Activated CD8-positive, alpha-beta T cell treated with anti-CD3 and anti-CD28 coated beads for 36 hours (primary cell): Measurements from ENCODE around the gene DCTN4. TPM values are rescaled to one million over a fixed set of nuclear protein-coding genes. Genes with fewer than 3 reads are reported as not detected.

ENCODE experiments used
- ATAC-seq: fragments of 200-7000 bp; cut with Tn5 transposase; one replicate; pipeline ENCODE4 v1.10.0; 2021; ENCODE audit warnings: mild to moderate bottlenecking, moderate library complexity
- CTCF ChIA-PET: fragments of 350-600 bp; sonication (Branson Sonifier 250); formaldehyde crosslinking; loops from one replicate; lab custom pipeline; 2021; ENCODE audit warnings: antibody characterized with exemption; lab: Charles Lee
- POLR2A ChIA-PET: fragments of 350-600 bp; sonication (Branson Sonifier 250); formaldehyde crosslinking; loops from one replicate; lab custom pipeline; 2021; ENCODE audit warnings: antibody characterized with exemption; lab: Charles Lee
- DNase-seq: peaks from one replicate; pipeline ENCODE4 v3.0.0-alpha.2; 2020
- H3K27ac Mint-ChIP-seq: one replicate; pipeline ENCODE4 v1.8.0; 2021; ENCODE audit warnings: mild to moderate bottlenecking, mixed read lengths
- H3K27me3 Mint-ChIP-seq: one replicate; pipeline ENCODE4 v1.8.0; 2021; ENCODE audit warnings: mixed read lengths
- H3K36me3 Mint-ChIP-seq: one replicate; pipeline ENCODE4 v1.8.0; 2021; ENCODE audit warnings: low read depth, mixed read lengths
- H3K4me1 Mint-ChIP-seq: one replicate; pipeline ENCODE4 v1.8.0; 2021; ENCODE audit warnings: low read depth, mixed read lengths
- H3K4me3 Mint-ChIP-seq: one replicate; pipeline ENCODE4 v1.8.0; 2021; ENCODE audit warnings: mild to moderate bottlenecking, moderate library complexity, mixed read lengths
- H3K9me3 Mint-ChIP-seq: one replicate; pipeline ENCODE4 v1.8.0; 2021; ENCODE audit warnings: mixed read lengths
- CTCF ChIP-seq: fragments of 200-600 bp; IDR thresholded peaks from one replicate; pipeline ENCODE4 v1.8.0; 2022; ENCODE audit warnings: antibody characterized with exemption, mild to moderate bottlenecking
- intact Hi-C: fragments of 100-400 bp; cut with micrococcal nuclease; formaldehyde crosslinking; loops from one replicate; pipeline ENCODE4 v1.10.0; 2022
- total RNA-seq, 2 experiments: library from RNA; stranded (reverse); gene quantifications; one replicate each; pipeline ENCODE4 v1.2.3, GENCODE V29; 2021

DCTN4 gene
- total RNA-seq, 2 experiments from 2014 or later, result 30.1 to 35.5 TPM

GRCh38 chr5:150740992-150741391 is 17.8 kb downstream of the DCTN4 start:
- POLR2A ChIA-PET, result no interaction called here
- ATAC-seq, result no peak
- DNase-seq, result no peak
- Mint-ChIP-seq H3K27me3 (no peaks in the 10 kb centered on the region), H3K4me3 (no peak overlapping the region), H3K27ac (no peak overlapping the region), H3K9me3 (peaks cover 6% of the 10 kb centered on the region), H3K4me1 (peaks cover 82% of the 10 kb centered on the region), H3K36me3 (peaks cover 65% of the 10 kb centered on the region)
- CTCF ChIA-PET, result interaction anchor here (1.3 to 1.7 kb wide), 4 partner anchors 12 to 283 kb away, joined by 3 to 4 read pairs (median 4); partner anchors contain the start of gene SMIM3
- no peak for TF ChIP-seq CTCF
- intact Hi-C loops, result no loop called here

- Mint-ChIP-seq H3K27me3 (no peaks in the 10 kb centered on the region), H3K4me3 (no peak overlapping the region), H3K9me3 (peaks cover 4% of the 10 kb centered on the region), H3K36me3 (peaks cover 72% of the 10 kb centered on the region), H3K27ac (peak overlapping the region; percentile 28), H3K4me1 (peaks cover 84% of the 10 kb centered on the region)
- intact Hi-C loops, result no loop called here
- TF ChIP-seq CTCF, result no peak
- DNase-seq (no peak), ATAC-seq (no peak)
- POLR2A ChIA-PET, result no interaction called here
- CTCF ChIA-PET, result interaction anchor here (0.8 kb wide), 1 partner anchor 13 kb away, joined by 3 read pairs; no protein-coding TSS in a partner anchor
Measured at GRCh38 chr5:150738862-150739261, 20.0 kb downstream of the DCTN4 start.

- peak overlapping the region; percentile 56 for H3K27ac Mint-ChIP-seq
- intact Hi-C loops, result no loop called here
- peaks cover 51% of the 10 kb centered on the region for H3K4me1 Mint-ChIP-seq
- ChIA-PET CTCF (interaction anchor here (0.7 to 1.9 kb wide), 10 partner anchors 8 to 112 kb away, joined by 3 to 7 read pairs (median 3); partner anchors contain the start of genes DCTN4, IRGM, RBM22 and SMIM3), POLR2A (interaction anchor here (0.7 to 1.3 kb wide), 5 partner anchors 9 to 1919 kb away, joined by 3 to 4 read pairs (median 3); partner anchors contain the start of gene RBM22)
- H3K36me3 Mint-ChIP-seq, result peaks cover 62% of the 10 kb centered on the region
- H3K4me3 Mint-ChIP-seq, result no peak overlapping the region
- no peaks in the 10 kb centered on the region for H3K27me3 Mint-ChIP-seq
- H3K9me3 Mint-ChIP-seq, result peaks cover 4% of the 10 kb centered on the region
- peak; percentile 20 for TF ChIP-seq CTCF
- ATAC-seq (peak; percentile 7), DNase-seq (peak; percentile 57)
Measured at GRCh38 chr5:150734579-150735384, 24.0 kb downstream of the DCTN4 start.

GRCh38 chr5:150731669-150732242 is 27.1 kb downstream of the DCTN4 start:
- Mint-ChIP-seq H3K36me3 (peaks cover 46% of the 10 kb centered on the region), H3K9me3 (peaks cover 4% of the 10 kb centered on the region), H3K27me3 (no peaks in the 10 kb centered on the region), H3K4me1 (peaks cover 22% of the 10 kb centered on the region), H3K27ac (no peak overlapping the region), H3K4me3 (no peak overlapping the region)
- ChIA-PET POLR2A (interaction anchor here (0.6 to 0.8 kb wide), 2 partner anchors 34 to 47 kb away, joined by 3 read pairs; partner anchors contain the start of gene SMIM3), CTCF (interaction anchor here (1.0 kb wide), 2 partner anchors 11 to 47 kb away, joined by 3 to 4 read pairs; partner anchors contain the start of gene SMIM3)
- intact Hi-C loops, result no loop called here
- no peak for DNase-seq
- no peak for TF ChIP-seq CTCF
- no peak for ATAC-seq
